ENCODE results near the gene CASTOR1.

DNA sequence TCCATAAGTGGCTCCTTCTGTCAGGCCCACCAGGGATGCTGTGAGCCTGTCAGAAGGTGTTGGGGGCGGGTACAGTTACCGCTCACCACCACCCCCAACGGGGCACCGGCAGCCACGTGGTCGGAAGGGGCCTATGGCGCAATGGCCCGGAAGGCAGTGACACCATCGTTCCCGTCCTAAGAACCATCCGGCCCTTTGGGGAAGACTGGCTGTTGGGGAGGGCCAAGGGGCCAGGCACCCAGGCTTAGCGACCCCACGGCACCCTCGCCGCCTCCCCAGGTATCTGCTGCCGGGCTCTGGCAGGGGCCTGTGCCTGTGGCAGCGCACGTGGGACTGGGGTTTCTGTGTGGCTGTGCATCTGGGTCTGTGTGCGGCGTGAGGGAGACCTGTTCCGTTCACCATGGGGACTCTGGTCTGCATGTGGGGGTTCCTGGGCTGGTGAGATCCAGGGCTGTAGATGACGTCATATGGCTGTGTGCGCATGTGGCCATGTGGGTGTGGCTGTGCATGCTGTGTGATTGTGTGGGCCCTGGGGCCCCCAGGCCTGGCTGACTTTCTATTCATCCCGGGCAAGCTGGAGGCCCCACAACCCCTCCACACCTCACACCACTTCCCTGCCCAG, 23.4 kb downstream of the CASTOR1 start:
- no peak for TF ChIP-seq ZNF76 (tag by site-specific recombination; IDR thresholded peaks at IDR 0.05; ENCODE audit: borderline replicate concordance, low read depth)
- TF ChIP-seq, protein P1, sequence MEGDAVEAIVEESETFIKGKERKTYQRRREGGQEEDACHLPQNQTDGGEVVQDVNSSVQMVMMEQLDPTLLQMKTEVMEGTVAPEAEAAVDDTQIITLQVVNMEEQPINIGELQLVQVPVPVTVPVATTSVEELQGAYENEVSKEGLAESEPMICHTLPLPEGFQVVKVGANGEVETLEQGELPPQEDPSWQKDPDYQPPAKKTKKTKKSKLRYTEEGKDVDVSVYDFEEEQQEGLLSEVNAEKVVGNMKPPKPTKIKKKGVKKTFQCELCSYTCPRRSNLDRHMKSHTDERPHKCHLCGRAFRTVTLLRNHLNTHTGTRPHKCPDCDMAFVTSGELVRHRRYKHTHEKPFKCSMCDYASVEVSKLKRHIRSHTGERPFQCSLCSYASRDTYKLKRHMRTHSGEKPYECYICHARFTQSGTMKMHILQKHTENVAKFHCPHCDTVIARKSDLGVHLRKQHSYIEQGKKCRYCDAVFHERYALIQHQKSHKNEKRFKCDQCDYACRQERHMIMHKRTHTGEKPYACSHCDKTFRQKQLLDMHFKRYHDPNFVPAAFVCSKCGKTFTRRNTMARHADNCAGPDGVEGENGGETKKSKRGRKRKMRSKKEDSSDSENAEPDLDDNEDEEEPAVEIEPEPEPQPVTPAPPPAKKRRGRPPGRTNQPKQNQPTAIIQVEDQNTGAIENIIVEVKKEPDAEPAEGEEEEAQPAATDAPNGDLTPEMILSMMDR (tag by site-specific recombination; IDR thresholded peaks at IDR 0.05), result no peak
- TF ChIP-seq MEIS1 (CRISPR knock-in tag; IDR thresholded peaks at IDR 0.05; ENCODE audit: borderline replicate concordance), result no peak
- TF ChIP-seq ZNF138 (tag by site-specific recombination; IDR thresholded peaks at IDR 0.05; ENCODE audit: borderline replicate concordance), result no peak
